Spleen (tissue), 7 donors: ENCODE data around the gene PHACTR1.

Experiments
- POLR2A ChIP-seq, 3 donors: fragments of 450-650 bp; IDR thresholded peaks; one replicate each; pipeline ENCODE4 v1.5.1; 2017; ENCODE audit warnings: antibody characterized with exemption in 3 of 3, mild to moderate bottlenecking in 1 of 3
- TF ChIP-seq, protein P1 (sequence below), 11 experiments: fragments of 200-600 bp in 7 of 11; fragments of 450-650 bp in 4 of 11; sonication (generic) in 4 of 11; IDR thresholded peaks in 8 of 11; conservative IDR thresholded peaks in 3 of 11; 1 replicate in 7 of 11; 2 replicates in 4 of 11; pipeline versions ENCODE4 v1.4.0 to v1.8.0; 2016 to 2021; ENCODE audit warnings: antibody characterized with exemption in 11 of 11, inconsistent platforms in 4 of 11, mild to moderate bottlenecking in 1 of 11
- donor health status: DM: no; HTN: no; CAD: no; lungs with moderate emphysema.
- donor health status: DM: no; HTN: no; CAD: no.
- donor health status: DM: no; HTN: no; CAD: no.

DNA sequence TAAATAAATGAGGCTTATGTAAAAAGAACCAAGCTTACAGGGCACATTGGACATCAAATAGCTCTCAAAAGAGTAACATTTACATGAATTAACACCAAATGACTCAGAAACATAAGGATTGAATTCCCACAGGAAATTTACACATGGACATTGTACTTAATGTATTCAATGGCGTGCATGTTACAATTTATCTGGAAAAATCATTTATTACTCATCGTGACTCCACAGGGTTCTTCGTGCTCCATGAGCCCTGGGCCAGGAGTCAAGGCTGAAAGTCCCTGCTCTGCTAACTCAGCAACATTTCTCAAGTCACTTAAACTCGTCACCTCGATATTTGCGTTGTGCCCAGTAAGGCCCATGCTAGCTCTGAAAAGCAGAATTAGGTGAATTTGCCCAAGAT, 158.5 kb downstream of the PHACTR1 start:
- TF ChIP-seq, protein P1, sequence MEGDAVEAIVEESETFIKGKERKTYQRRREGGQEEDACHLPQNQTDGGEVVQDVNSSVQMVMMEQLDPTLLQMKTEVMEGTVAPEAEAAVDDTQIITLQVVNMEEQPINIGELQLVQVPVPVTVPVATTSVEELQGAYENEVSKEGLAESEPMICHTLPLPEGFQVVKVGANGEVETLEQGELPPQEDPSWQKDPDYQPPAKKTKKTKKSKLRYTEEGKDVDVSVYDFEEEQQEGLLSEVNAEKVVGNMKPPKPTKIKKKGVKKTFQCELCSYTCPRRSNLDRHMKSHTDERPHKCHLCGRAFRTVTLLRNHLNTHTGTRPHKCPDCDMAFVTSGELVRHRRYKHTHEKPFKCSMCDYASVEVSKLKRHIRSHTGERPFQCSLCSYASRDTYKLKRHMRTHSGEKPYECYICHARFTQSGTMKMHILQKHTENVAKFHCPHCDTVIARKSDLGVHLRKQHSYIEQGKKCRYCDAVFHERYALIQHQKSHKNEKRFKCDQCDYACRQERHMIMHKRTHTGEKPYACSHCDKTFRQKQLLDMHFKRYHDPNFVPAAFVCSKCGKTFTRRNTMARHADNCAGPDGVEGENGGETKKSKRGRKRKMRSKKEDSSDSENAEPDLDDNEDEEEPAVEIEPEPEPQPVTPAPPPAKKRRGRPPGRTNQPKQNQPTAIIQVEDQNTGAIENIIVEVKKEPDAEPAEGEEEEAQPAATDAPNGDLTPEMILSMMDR (IDR thresholded peaks at IDR 0.05 in 8 of 11, conservative IDR thresholded peaks at IDR 0.05 in 3 of 11): no peak
- no peak for TF ChIP-seq POLR2A (IDR thresholded peaks at IDR 0.05)
